Activated CD8-positive, alpha-beta memory T cell treated with anti-CD3 and anti-CD28 coated beads for 4 hours (primary cell): Measurements from ENCODE around the gene OR9A4.

ENCODE experiments used
- DNase-seq, 2 donors: peaks; one replicate each; pipeline ENCODE4 v3.0.0-alpha.2; 2020; ENCODE audit warnings: low read depth in 2 of 2

OR9A4 gene

DNA sequence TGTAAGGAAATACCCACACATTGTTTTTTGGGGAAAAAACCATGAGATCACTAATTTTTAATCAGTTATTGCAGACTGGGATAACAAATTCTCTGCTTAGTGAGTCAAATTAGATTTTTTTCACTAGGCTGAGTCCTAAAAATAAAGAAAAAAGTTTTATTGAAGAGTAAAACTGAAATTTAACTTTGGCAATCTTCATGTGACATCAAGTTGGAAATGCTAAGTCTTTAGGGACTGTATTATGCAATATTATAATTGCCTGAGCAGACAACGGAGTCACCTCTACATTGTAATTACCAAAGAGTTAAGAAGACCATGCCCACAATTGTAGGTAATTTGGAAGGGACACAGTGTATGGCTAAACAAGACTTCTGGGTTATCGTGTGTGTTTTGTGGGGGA is 32.8 kb downstream of the OR9A4 start:
- DNase-seq = no peak

DNA sequence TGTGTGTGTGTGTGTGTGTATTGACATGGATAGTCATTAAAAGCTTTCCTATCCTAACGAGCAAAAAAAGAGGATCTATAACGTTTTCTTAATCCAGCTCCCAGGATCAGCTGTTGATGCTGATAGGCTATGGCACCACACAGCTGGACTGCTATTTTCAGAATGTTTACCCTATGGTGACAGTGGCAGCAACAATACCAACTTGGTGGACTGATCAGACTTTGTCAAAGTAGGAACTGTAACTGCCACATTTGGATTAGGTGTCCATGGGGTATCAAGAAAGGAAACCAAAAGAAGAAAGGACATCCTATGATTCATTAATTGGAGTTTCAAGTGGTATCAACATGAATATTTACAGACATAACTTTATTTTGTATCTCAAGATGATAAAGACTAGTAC is 33.3 kb downstream of the OR9A4 start:
- no peak for DNase-seq

DNA sequence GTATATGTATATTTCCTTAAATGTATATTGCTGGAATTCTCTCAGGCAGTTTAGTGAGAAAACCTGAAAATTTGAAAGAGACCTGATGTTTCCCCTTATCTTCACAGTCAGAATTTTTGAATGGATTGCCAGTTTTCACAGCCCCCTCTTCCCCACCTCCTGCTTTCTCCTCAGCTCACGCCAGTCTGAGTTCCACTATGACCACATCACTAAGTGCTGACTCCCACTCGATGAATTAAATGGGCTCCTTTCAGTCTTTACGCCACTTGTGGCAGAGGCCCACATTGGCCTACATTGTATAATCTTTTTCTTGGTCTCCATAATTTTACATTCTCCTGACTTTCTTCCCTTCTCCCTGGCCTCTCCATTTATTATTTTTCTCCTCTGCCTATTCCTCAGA is 33.7 kb downstream of the OR9A4 start:
- DNase-seq = no peak

DNA sequence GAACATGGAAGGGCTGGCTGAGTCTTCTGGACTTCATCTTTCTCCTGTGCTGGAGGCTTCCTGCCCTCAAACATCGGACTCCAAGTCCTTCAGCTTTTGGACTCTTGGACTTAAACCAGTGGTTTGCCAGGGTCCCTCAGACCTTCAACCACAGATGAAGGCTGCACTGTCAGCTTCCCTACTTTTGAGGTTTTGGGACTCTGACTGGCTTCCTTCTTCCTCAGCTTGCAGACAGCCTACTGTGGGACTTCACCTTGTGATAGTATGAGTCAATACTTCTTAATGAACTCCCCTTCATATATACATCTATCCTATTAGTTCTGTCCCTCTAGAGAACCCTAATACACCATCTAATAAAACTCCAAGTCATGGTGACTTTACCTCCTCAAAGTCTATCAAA is 34.6 kb downstream of the OR9A4 start:
- no peak for DNase-seq

DNA sequence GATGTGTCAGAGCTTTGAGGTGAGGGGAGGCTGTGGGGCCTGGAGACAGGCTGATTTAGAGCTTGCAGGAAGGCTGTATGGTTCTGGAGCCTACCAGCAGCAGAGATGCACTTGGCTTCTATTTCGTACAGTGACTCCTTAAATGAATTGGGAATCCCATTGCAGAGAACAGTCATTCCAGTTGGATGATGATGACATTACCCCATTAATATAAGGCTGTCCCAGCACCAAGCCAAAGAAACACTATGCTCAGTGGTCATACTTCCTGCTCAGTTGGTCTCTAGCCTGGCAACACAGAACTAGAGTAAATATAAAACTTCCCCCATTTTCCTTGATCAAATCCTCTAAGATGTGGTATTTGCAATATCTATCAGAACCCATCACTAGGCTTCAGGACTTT is 36.3 kb downstream of the OR9A4 start:
- DNase-seq = no peak

DNA sequence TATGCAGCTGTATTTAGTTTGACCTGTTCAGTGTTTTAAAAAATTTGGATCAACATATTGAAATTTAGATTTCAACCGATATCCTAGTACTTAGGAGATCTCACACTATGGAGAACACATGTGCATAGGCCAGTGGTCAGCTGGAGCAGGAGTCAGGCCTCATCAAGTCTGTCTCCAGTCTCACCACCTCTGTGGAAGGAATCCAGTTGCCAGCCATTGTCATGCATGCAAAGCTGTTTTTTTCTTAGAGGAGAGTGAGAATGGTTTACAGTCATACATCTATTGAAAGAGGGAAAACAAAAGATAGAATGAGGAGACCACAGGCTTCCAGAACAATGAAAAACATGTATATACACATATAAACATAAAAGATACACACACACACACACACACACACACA is 38.1 kb downstream of the OR9A4 start:
- no peak for DNase-seq

DNA sequence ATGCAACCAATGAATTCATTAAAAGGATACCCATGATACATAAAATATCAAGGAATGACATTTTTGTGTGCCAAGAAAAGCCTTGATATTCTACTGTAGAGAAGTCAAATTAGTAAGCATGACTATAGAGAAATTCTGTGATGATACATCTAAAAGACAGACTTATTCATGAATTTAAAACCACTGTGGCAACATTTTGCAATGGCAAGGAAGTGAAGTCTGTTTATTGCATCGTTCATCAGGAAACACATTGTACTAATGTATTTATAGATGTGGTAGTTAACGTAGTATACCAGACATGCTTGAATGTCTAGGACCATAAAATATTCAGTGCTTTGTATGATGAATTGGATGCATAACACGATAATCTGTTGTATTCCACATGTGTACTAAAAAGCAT is 39.9 kb downstream of the OR9A4 start:
- no peak for DNase-seq

DNA sequence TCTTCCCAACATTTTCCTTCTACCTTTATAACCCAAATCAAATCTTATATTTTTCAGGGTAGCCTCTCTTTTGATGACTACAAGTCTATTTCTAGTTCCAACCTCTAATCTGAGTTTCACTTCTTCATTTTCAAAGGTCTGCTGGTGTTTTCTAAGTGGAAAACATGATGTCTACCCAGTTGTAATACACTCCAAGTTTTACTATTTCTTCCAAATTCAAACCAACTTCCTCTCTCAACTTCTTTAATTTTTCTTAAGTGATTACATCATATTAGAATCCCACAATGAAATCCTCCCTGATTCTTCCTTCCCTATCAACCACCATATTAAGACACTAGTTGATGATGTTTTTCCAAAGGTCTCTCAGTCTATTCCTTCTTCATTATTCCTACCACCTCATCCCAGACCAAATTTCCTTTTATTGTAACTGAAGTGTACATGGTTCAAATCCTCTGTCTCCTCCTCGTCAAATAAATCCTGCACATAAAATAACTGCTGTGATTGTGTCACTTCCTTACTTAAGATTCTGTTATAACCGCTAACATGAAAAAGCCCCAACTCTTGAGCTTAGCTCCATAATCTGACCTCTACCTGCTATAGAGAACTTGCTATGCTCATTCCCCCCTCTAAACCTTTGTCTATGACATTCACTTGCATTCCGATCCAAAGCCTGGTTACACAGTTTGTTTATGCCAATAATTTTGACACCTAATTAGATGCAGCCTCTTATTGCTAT is 44.7 kb downstream of the OR9A4 start:
- DNase-seq = no peak
